GM12878 (cell line): ENCODE results near the gene GDAP1L1. TPM values are rescaled to one million over a fixed set of nuclear protein-coding genes. Genes with fewer than 3 reads are reported as not detected.

Experiments
- ATAC-seq: fragments of 200-7000 bp; cut with Tn5 transposase; 3 replicates; pipeline ENCODE4 v1.9.1; 2020; ENCODE audit warnings: mild to moderate bottlenecking, moderate library complexity
- BruUV-seq: library from RNA; stranded (reverse); fragments of 400-500 nt; replicated peaks from 2 replicates; lab custom pipeline; 2021; lab: Mats Ljungman, UMichigan
- CTCF ChIA-PET: fragments of 300-600 bp; sonication (Branson Sonifier 250); formaldehyde crosslinking; extraction: SDS; loops from one replicate; lab custom pipeline; 2021; ENCODE audit warnings: inconsistent platforms; lab: Yijun Ruan, JAX
- POLR2A ChIA-PET: fragments of 350-600 bp; formaldehyde crosslinking; extraction: SDS; loops from one replicate; lab custom pipeline; 2021; ENCODE audit warnings: inconsistent platforms; lab: Charles Lee
- RAD21 ChIA-PET: fragments of 300-600 bp; sonication (Branson Sonifier 250); formaldehyde crosslinking; loops from one replicate; lab custom pipeline; 2023; ENCODE audit warnings: antibody characterized with exemption; ENCODE audit not compliant: unreplicated experiment; lab: Charles Lee
- SMC1A ChIA-PET: fragments of 300-600 bp; sonication (Branson Sonifier 250); formaldehyde crosslinking; loops from one replicate; lab custom pipeline; 2023; ENCODE audit not compliant: unreplicated experiment, uncharacterized antibody; lab: Charles Lee
- DNase-seq: peaks from one replicate; pipeline ENCODE4 v3.0.0-alpha.2; 2011; ENCODE audit warnings: low read depth, low spot score
- FAIRE-seq: peaks from 3 replicates; lab custom pipeline; 2011; peaks lifted over from hg19 to GRCh38; lab: Jason Lieb, UNC
- H2AFZ ChIP-seq: 2 replicates; pipeline ENCODE4 v1.6.0; 2011; ENCODE audit warnings: low read depth, low read length, control low read depth; ENCODE audit not compliant: control insufficient read depth
- H3K27ac ChIP-seq: 2 replicates; pipeline ENCODE4 v1.5.1; 2011; ENCODE audit warnings: control low read depth; ENCODE audit not compliant: control insufficient read depth, insufficient read depth
- H3K27me3 ChIP-seq, 2 experiments: replicated peaks in 1 of 2; 2 replicates each; pipeline versions ENCODE4 v1.6.0 to v1.6.1; 2011; ENCODE audit warnings: low read length in 1 of 2; ENCODE audit not compliant: control insufficient read depth in 2 of 2, insufficient read depth in 2 of 2
- H3K36me3 ChIP-seq, 2 experiments: 2 replicates each; pipeline ENCODE4 v1.5.1; 2011; ENCODE audit warnings: low read length in 1 of 2; ENCODE audit not compliant: control insufficient read depth in 2 of 2, insufficient read depth in 2 of 2
- H3K4me1 ChIP-seq: 2 replicates; pipeline ENCODE4 v1.6.1; 2011; ENCODE audit warnings: mild to moderate bottlenecking, low read length, moderate library complexity, mixed read lengths; ENCODE audit not compliant: control insufficient read depth, insufficient read depth
- H3K4me2 ChIP-seq: 2 replicates; pipeline ENCODE4 v1.6.0; 2011; ENCODE audit warnings: control low read depth; ENCODE audit not compliant: control insufficient read depth, insufficient read depth
- H3K4me3 ChIP-seq: fragments of 200-600 bp; sonication (generic); 2 replicates; pipeline ENCODE4 v1.5.1; 2016
- H3K79me2 ChIP-seq: 2 replicates; pipeline ENCODE4 v1.6.0; 2011; ENCODE audit warnings: low read length; ENCODE audit not compliant: control insufficient read depth, insufficient read depth
- H3K9ac ChIP-seq: 2 replicates; pipeline ENCODE4 v1.8.0; 2011; ENCODE audit warnings: low read length, control low read depth, mixed read lengths; ENCODE audit not compliant: control insufficient read depth, insufficient read depth
- H3K9me3 ChIP-seq: replicated peaks from 3 replicates; pipeline ENCODE4 v1.5.1; 2011; ENCODE audit warnings: mild to moderate bottlenecking, low read length; ENCODE audit not compliant: control insufficient read depth, insufficient read depth
- H4K20me1 ChIP-seq: 2 replicates; pipeline ENCODE4 v1.6.0; 2011; ENCODE audit not compliant: control insufficient read depth, insufficient read depth
- KAT2A ChIP-seq: conservative IDR thresholded peaks from 2 replicates; pipeline ENCODE4 v1.6.1; 2011; ENCODE audit warnings: low read depth, low read length; ENCODE audit not compliant: control insufficient read depth
- SIX5 ChIP-seq: IDR thresholded peaks from 2 replicates; pipeline ENCODE4 v1.6.1; 2011; ENCODE audit warnings: mild to moderate bottlenecking, low read depth, low read length, moderate library complexity; ENCODE audit not compliant: severe bottlenecking
- WGBS: methylation state at CpG from one replicate; pipeline ENCODE4 v1.1.6; 2016; ENCODE audit warnings: low lambda C conversion rate; ENCODE audit not compliant: insufficient replicate concordance, insufficient coverage; ENCODE audit errors: missing lambda C conversion rate; 5-methylcytosine and 5-hydroxymethylcytosine counted together
- in situ Hi-C: fragments of 300-500 bp; cut with MboI; formaldehyde crosslinking; loops from 9 replicates; pipeline ENCODE4 v1.14.3; 2018; ENCODE audit warnings: mixed read lengths
- intact Hi-C: fragments of 100-400 bp; cut with micrococcal nuclease; formaldehyde crosslinking; loops from one replicate; pipeline ENCODE4 v1.14.2; 2022; ENCODE audit not compliant: unreplicated experiment
- polyA plus RNA-seq, 11 experiments: library from polyadenylated mRNA; depleted of rRNA in 4 of 11; unstranded in 6 of 11; stranded (reverse) in 5 of 11; fragments of >200 nt; fragmentation: Nextera tagmentation in 4 of 11; fragmentation: Illumina TruSeq in 1 of 11; extraction: Ambion mirVana in 4 of 11; extraction: Trizol in 1 of 11; gene quantifications; 1 replicate in 1 of 11; 2 replicates in 10 of 11; pipeline versions ENCODE4 v1.2.1 to v1.2.3, GENCODE V29; 2011 to 2016; ENCODE audit warnings: inconsistent platforms in 2 of 11, missing spikeins in 2 of 11, low read depth in 1 of 11
- total RNA-seq, 4 experiments: library from RNA; depleted of rRNA in 3 of 4; stranded (reverse); fragments of >200 nt in 3 of 4; fragmentation: Illumina TruSeq in 1 of 4; extraction: Trizol in 1 of 4; gene quantifications; 2 replicates each; pipeline versions ENCODE4 v1.2.1 to v1.2.3, GENCODE V29; 2013 to 2021

Gene GDAP1L1
- total and polyA plus RNA-seq, 10 of the 15 experiments (the other 5 are each of a cell fraction or from before 2014, with no cell fraction given), result 0.08 to 0.38 TPM; not detected in 8

- in situ Hi-C loops, result no loop called here
- no peaks in the 10 kb centered on the region for H3K79me2 ChIP-seq
- no TSS peak for BruUV-seq
- WGBS, result 32% methylated on average over 4 of the region's 4 CpGs
- H3K4me3 ChIP-seq, result no peak overlapping the region
- no peaks in the 10 kb centered on the region for H4K20me1 ChIP-seq
- H3K36me3 ChIP-seq, result no peaks in the 10 kb centered on the region
- no peak overlapping the region for H3K27ac ChIP-seq
- H3K4me1 ChIP-seq, result no peaks in the 10 kb centered on the region
- DNase-seq (no peak), ATAC-seq (no peak), FAIRE-seq (no peak)
- ChIA-PET RAD21 (no interaction called here), CTCF (interaction anchor here (1.3 kb wide), 1 partner anchor 16 kb away, joined by 7 read pairs; no protein-coding TSS in a partner anchor), SMC1A (no interaction called here), POLR2A (no interaction called here)
- intact Hi-C loops, result no loop called here
- H3K4me2 ChIP-seq, result no peak overlapping the region
- no peaks in the 10 kb centered on the region; a peak in 2 of 4 replicates for H3K27me3 ChIP-seq
- no peaks in the 10 kb centered on the region for H3K9me3 ChIP-seq
- TF ChIP-seq KAT2A, result no peak
- no peak for TF ChIP-seq SIX5
- no peak overlapping the region for H3K9ac ChIP-seq
- H2AFZ ChIP-seq, result no peak overlapping the region
Observed at GRCh38 chr20:44328428-44328827, 81.3 kb downstream of the GDAP1L1 start.

Other genes starting within 250 kb of the GDAP1L1 start
- not detected in 2 replicates for gene JPH2, start 60.1 kb upstream of the GDAP1L1 start, total RNA-seq (2014; rRNA removed)
- gene JPH2, start 60.1 kb upstream of the GDAP1L1 start, total RNA-seq (2014; rRNA removed; fragmentation: Illumina TruSeq; extraction: Trizol), result not detected in 2 replicates
- gene JPH2, start 60.1 kb upstream of the GDAP1L1 start, total RNA-seq (2021), result not detected in 2 replicates
- gene JPH2, start 60.1 kb upstream of the GDAP1L1 start, polyA plus RNA-seq (2011; rRNA removed), result 0.07 and 0.16 TPM in 2 replicates
- not detected in 2 replicates for gene JPH2, start 60.1 kb upstream of the GDAP1L1 start, polyA plus RNA-seq (2014; fragmentation: Illumina TruSeq; extraction: Trizol)
- gene JPH2, start 60.1 kb upstream of the GDAP1L1 start, polyA plus RNA-seq (2014; fragmentation: Nextera tagmentation; extraction: Ambion mirVana), result not detected
- gene JPH2, start 60.1 kb upstream of the GDAP1L1 start, polyA plus RNA-seq (2014; rRNA removed), result not detected in 2 replicates
- gene JPH2, start 60.1 kb upstream of the GDAP1L1 start, polyA plus RNA-seq (2016; fragmentation: Nextera tagmentation; extraction: Ambion mirVana), result not detected
- 19.3 and 21.0 TPM in 2 replicates for gene OSER1, start 36.5 kb upstream of the GDAP1L1 start, total RNA-seq (2014; rRNA removed)
- 22.2 and 23.2 TPM in 2 replicates for gene OSER1, start 36.5 kb upstream of the GDAP1L1 start, total RNA-seq (2014; rRNA removed; fragmentation: Illumina TruSeq; extraction: Trizol)
- 20.4 and 21.6 TPM in 2 replicates for gene OSER1, start 36.5 kb upstream of the GDAP1L1 start, total RNA-seq (2021)
- gene OSER1, start 36.5 kb upstream of the GDAP1L1 start, polyA plus RNA-seq (2011; rRNA removed), result 52.5 and 54.0 TPM in 2 replicates
- 28.4 and 37.4 TPM in 2 replicates for gene OSER1, start 36.5 kb upstream of the GDAP1L1 start, polyA plus RNA-seq (2014; fragmentation: Illumina TruSeq; extraction: Trizol)
- gene OSER1, start 36.5 kb upstream of the GDAP1L1 start, polyA plus RNA-seq (2014; fragmentation: Nextera tagmentation; extraction: Ambion mirVana), result 10 to 100 TPM; 50.3 to 63.8 TPM
- 22.6 and 23.9 TPM in 2 replicates for gene OSER1, start 36.5 kb upstream of the GDAP1L1 start, polyA plus RNA-seq (2014; rRNA removed)
- 10 to 100 TPM; 28.4 to 33.0 TPM for gene OSER1, start 36.5 kb upstream of the GDAP1L1 start, polyA plus RNA-seq (2016; fragmentation: Nextera tagmentation; extraction: Ambion mirVana)
- gene FITM2, start 63.9 kb downstream of the GDAP1L1 start, total RNA-seq (2014; rRNA removed), result 1.7 and 2.2 TPM in 2 replicates
- 1.3 and 1.5 TPM in 2 replicates for gene FITM2, start 63.9 kb downstream of the GDAP1L1 start, total RNA-seq (2014; rRNA removed; fragmentation: Illumina TruSeq; extraction: Trizol)
- 1.4 and 1.6 TPM in 2 replicates for gene FITM2, start 63.9 kb downstream of the GDAP1L1 start, total RNA-seq (2021)
- gene FITM2, start 63.9 kb downstream of the GDAP1L1 start, polyA plus RNA-seq (2011; rRNA removed), result 1.5 and 1.9 TPM in 2 replicates
- gene FITM2, start 63.9 kb downstream of the GDAP1L1 start, polyA plus RNA-seq (2014; fragmentation: Illumina TruSeq; extraction: Trizol), result 1.7 and 1.8 TPM in 2 replicates
- under 1 TPM; 0.46 to 0.61 TPM for gene FITM2, start 63.9 kb downstream of the GDAP1L1 start, polyA plus RNA-seq (2014; fragmentation: Nextera tagmentation; extraction: Ambion mirVana)
- gene FITM2, start 63.9 kb downstream of the GDAP1L1 start, polyA plus RNA-seq (2014; rRNA removed), result 1.3 and 1.6 TPM in 2 replicates
- gene FITM2, start 63.9 kb downstream of the GDAP1L1 start, polyA plus RNA-seq (2016; fragmentation: Nextera tagmentation; extraction: Ambion mirVana), result 1 to 10 TPM; 1.7 to 1.9 TPM
- not detected in 2 replicates for gene R3HDML, start 89.7 kb downstream of the GDAP1L1 start, total RNA-seq (2014; rRNA removed)
- not detected in 2 replicates for gene R3HDML, start 89.7 kb downstream of the GDAP1L1 start, total RNA-seq (2014; rRNA removed; fragmentation: Illumina TruSeq; extraction: Trizol)
- not detected in 2 replicates for gene R3HDML, start 89.7 kb downstream of the GDAP1L1 start, total RNA-seq (2021)
- gene R3HDML, start 89.7 kb downstream of the GDAP1L1 start, polyA plus RNA-seq (2011; rRNA removed), result not detected in 2 replicates
- not detected in 2 replicates for gene R3HDML, start 89.7 kb downstream of the GDAP1L1 start, polyA plus RNA-seq (2014; fragmentation: Illumina TruSeq; extraction: Trizol)
- not detected for gene R3HDML, start 89.7 kb downstream of the GDAP1L1 start, polyA plus RNA-seq (2014; fragmentation: Nextera tagmentation; extraction: Ambion mirVana)
- not detected in 2 replicates for gene R3HDML, start 89.7 kb downstream of the GDAP1L1 start, polyA plus RNA-seq (2014; rRNA removed)
- not detected for gene R3HDML, start 89.7 kb downstream of the GDAP1L1 start, polyA plus RNA-seq (2016; fragmentation: Nextera tagmentation; extraction: Ambion mirVana)
- not detected in 2 replicates for gene HNF4A, start 108.4 kb downstream of the GDAP1L1 start, total RNA-seq (2014; rRNA removed)
- not detected in 2 replicates for gene HNF4A, start 108.4 kb downstream of the GDAP1L1 start, total RNA-seq (2014; rRNA removed; fragmentation: Illumina TruSeq; extraction: Trizol)
- gene HNF4A, start 108.4 kb downstream of the GDAP1L1 start, total RNA-seq (2021), result 0.16 and 0.21 TPM in 2 replicates
- not detected in 2 replicates for gene HNF4A, start 108.4 kb downstream of the GDAP1L1 start, polyA plus RNA-seq (2011; rRNA removed)
- gene HNF4A, start 108.4 kb downstream of the GDAP1L1 start, polyA plus RNA-seq (2014; fragmentation: Illumina TruSeq; extraction: Trizol), result not detected in 2 replicates
- not detected for gene HNF4A, start 108.4 kb downstream of the GDAP1L1 start, polyA plus RNA-seq (2014; fragmentation: Nextera tagmentation; extraction: Ambion mirVana)
- not detected in 2 replicates for gene HNF4A, start 108.4 kb downstream of the GDAP1L1 start, polyA plus RNA-seq (2014; rRNA removed)
- gene HNF4A, start 108.4 kb downstream of the GDAP1L1 start, polyA plus RNA-seq (2016; fragmentation: Nextera tagmentation; extraction: Ambion mirVana), result not detected
- gene TTPAL, start 228.6 kb downstream of the GDAP1L1 start, total RNA-seq (2014; rRNA removed), result 9.2 and 9.4 TPM in 2 replicates
- 9.2 and 9.3 TPM in 2 replicates for gene TTPAL, start 228.6 kb downstream of the GDAP1L1 start, total RNA-seq (2014; rRNA removed; fragmentation: Illumina TruSeq; extraction: Trizol)
- gene TTPAL, start 228.6 kb downstream of the GDAP1L1 start, total RNA-seq (2021), result 17.1 and 17.8 TPM in 2 replicates
- gene TTPAL, start 228.6 kb downstream of the GDAP1L1 start, polyA plus RNA-seq (2011; rRNA removed), result 3.9 and 5.2 TPM in 2 replicates
- 14.4 and 15.4 TPM in 2 replicates for gene TTPAL, start 228.6 kb downstream of the GDAP1L1 start, polyA plus RNA-seq (2014; fragmentation: Illumina TruSeq; extraction: Trizol)
- 1 to 10 TPM; 4.0 to 4.3 TPM for gene TTPAL, start 228.6 kb downstream of the GDAP1L1 start, polyA plus RNA-seq (2014; fragmentation: Nextera tagmentation; extraction: Ambion mirVana)
- 8.5 and 8.7 TPM in 2 replicates for gene TTPAL, start 228.6 kb downstream of the GDAP1L1 start, polyA plus RNA-seq (2014; rRNA removed)
- 10 to 100 TPM; 19.7 to 24.0 TPM for gene TTPAL, start 228.6 kb downstream of the GDAP1L1 start, polyA plus RNA-seq (2016; fragmentation: Nextera tagmentation; extraction: Ambion mirVana)